Measurements from ENCODE around the gene TEX55.

DNA sequence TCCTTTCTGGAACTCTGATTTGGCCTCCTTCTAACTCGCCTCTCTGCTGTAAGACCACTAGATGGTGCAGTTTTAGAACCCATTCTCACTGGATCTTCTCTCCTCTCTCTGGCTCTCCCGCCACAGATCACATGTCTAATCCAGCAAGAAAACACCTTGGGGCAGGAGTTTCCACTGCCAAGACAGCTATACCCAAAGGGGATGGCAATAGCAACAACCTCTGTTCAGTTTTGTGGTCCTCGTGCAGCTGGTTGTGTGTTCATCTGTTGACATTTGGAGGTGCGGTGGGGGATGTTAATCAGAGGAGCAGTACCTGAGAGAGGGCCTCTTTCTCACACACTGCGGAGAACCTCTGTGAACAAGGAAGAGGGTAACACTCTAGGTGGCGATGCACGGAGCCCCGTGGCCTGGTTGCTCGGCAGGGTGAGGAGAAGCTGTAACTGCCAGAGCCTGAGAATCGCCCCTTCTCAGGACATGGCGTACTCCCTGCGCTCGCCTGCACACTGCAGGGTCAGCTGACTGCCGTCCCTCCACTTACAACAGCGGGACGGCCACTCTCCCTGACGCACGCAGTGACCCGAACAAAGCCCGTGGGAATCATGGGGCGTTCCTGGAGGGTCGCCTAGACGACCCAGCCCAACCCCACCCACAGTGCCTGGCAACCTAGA is at the start of gene TEX55:
- TF ChIP-seq, protein P1, sequence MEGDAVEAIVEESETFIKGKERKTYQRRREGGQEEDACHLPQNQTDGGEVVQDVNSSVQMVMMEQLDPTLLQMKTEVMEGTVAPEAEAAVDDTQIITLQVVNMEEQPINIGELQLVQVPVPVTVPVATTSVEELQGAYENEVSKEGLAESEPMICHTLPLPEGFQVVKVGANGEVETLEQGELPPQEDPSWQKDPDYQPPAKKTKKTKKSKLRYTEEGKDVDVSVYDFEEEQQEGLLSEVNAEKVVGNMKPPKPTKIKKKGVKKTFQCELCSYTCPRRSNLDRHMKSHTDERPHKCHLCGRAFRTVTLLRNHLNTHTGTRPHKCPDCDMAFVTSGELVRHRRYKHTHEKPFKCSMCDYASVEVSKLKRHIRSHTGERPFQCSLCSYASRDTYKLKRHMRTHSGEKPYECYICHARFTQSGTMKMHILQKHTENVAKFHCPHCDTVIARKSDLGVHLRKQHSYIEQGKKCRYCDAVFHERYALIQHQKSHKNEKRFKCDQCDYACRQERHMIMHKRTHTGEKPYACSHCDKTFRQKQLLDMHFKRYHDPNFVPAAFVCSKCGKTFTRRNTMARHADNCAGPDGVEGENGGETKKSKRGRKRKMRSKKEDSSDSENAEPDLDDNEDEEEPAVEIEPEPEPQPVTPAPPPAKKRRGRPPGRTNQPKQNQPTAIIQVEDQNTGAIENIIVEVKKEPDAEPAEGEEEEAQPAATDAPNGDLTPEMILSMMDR (IDR thresholded peaks at IDR 0.05): peak in 5 of 6 experiments; percentile 40 to 64 (median 42)
- no peak for TF ChIP-seq POLR2A (IDR thresholded peaks at IDR 0.05)

Data from esophagus squamous epithelium (tissue), 4 donors.